MM.1S (cell line): ENCODE results near the gene TMEM256.

Experiments
- DNase-seq: peaks from one replicate; pipeline ENCODE4 v3.0.0-alpha.2; 2015
- H2AFZ ChIP-seq: fragments of 300-600 bp; sonication (generic); 2 replicates; pipeline ENCODE4 v1.6.0; 2016; ENCODE audit warnings: antibody characterized with exemption, low read length
- H3F3A ChIP-seq: fragments of 300-600 bp; sonication (generic); 2 replicates; pipeline ENCODE4 v1.6.1; 2016; ENCODE audit warnings: mild to moderate bottlenecking, antibody characterized with exemption, low read length, moderate library complexity, mixed read lengths; ENCODE audit not compliant: insufficient read depth
- H3K27ac ChIP-seq: fragments of 300-600 bp; sonication (generic); 2 replicates; pipeline ENCODE4 v1.5.1; 2016; ENCODE audit warnings: mild to moderate bottlenecking, low read length
- H3K27me3 ChIP-seq: fragments of 300-600 bp; sonication (generic); replicated peaks from 2 replicates; pipeline ENCODE4 v1.6.0; 2016; ENCODE audit warnings: low read length; ENCODE audit not compliant: insufficient read depth
- H3K36me3 ChIP-seq: fragments of 300-600 bp; sonication (generic); replicated peaks from 2 replicates; pipeline ENCODE4 v1.6.1; 2016; ENCODE audit warnings: mild to moderate bottlenecking, low read length, mixed read lengths; ENCODE audit not compliant: insufficient read depth
- H3K4me1 ChIP-seq: fragments of 300-600 bp; sonication (generic); 2 replicates; pipeline ENCODE4 v1.6.1; 2016; ENCODE audit warnings: low read length, mixed read lengths
- H3K4me2 ChIP-seq: fragments of 300-600 bp; sonication (generic); 2 replicates; pipeline ENCODE4 v1.6.0; 2016; ENCODE audit warnings: low read depth, low read length
- H3K4me3 ChIP-seq: fragments of 300-600 bp; sonication (generic); 2 replicates; pipeline ENCODE4 v1.5.1; 2016; ENCODE audit warnings: low read length, mixed read lengths
- H3K79me2 ChIP-seq: fragments of 300-600 bp; sonication (generic); 2 replicates; pipeline ENCODE4 v1.6.1; 2016; ENCODE audit warnings: mixed run types, low read length, mixed read lengths
- H3K9ac ChIP-seq: fragments of 300-600 bp; sonication (generic); 2 replicates; pipeline ENCODE4 v1.6.1; 2016; ENCODE audit warnings: low read length, mixed read lengths
- H3K9me2 ChIP-seq: fragments of 300-600 bp; sonication (generic); replicated peaks from 2 replicates; pipeline ENCODE4 v1.6.1; 2016; ENCODE audit warnings: mild to moderate bottlenecking, low read length, mixed read lengths; ENCODE audit not compliant: insufficient read depth
- H3K9me3 ChIP-seq: fragments of 300-600 bp; sonication (generic); replicated peaks from 2 replicates; pipeline ENCODE4 v1.6.1; 2016; ENCODE audit warnings: mild to moderate bottlenecking, low read length, mixed read lengths; ENCODE audit not compliant: insufficient read depth
- H4K20me1 ChIP-seq: fragments of 300-600 bp; sonication (generic); 2 replicates; pipeline ENCODE4 v1.6.1; 2016; ENCODE audit warnings: mild to moderate bottlenecking, low read length, moderate library complexity, mixed read lengths; ENCODE audit not compliant: insufficient read depth
- EZH2 ChIP-seq: fragments of 300-600 bp; sonication (generic); optimal IDR thresholded peaks from 2 replicates; pipeline ENCODE3; 2017; ENCODE audit warnings: low read depth, mild to moderate bottlenecking, antibody characterized with exemption, low read length, mixed read lengths
- EZH2phosphoT487 ChIP-seq: fragments of 300-600 bp; sonication (generic); IDR thresholded peaks from 2 replicates; pipeline ENCODE4 v1.6.1; 2018; ENCODE audit warnings: antibody characterized with exemption, low read length
- TF ChIP-seq, protein P1 (sequence below): fragments of 300-600 bp; sonication (generic); IDR thresholded peaks from 2 replicates; pipeline ENCODE4 v1.5.1; 2016; ENCODE audit warnings: antibody characterized with exemption, low read length, mixed read lengths

The TMEM256 gene

DNA sequence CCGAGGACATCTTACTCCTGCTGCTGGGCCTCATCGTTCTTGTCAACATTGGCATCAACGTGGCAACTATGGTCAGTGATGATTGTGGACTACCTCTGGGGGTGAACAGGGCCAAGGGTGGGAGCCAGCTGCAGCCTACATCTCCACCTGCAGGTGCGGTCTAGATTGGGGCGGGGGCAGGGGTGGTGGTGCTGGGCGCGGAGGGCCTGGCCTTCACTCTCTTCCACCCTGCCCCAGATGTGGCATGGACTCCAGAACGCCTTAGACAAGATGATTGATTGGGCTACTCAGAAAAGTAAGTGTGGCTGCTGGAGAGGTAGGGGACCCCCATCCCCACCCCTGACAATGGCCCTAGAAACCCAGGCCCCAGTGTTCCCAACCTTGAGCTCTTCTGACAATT lies 21.9 kb upstream of the TMEM256 start:
- peaks cover 58% of the 10 kb centered on the region for H3K27me3 ChIP-seq
- H3K9me2 ChIP-seq = no peaks in the 10 kb centered on the region
- TF ChIP-seq EZH2phosphoT487 (no peak), EZH2 (no peak)
- TF ChIP-seq, protein P1, sequence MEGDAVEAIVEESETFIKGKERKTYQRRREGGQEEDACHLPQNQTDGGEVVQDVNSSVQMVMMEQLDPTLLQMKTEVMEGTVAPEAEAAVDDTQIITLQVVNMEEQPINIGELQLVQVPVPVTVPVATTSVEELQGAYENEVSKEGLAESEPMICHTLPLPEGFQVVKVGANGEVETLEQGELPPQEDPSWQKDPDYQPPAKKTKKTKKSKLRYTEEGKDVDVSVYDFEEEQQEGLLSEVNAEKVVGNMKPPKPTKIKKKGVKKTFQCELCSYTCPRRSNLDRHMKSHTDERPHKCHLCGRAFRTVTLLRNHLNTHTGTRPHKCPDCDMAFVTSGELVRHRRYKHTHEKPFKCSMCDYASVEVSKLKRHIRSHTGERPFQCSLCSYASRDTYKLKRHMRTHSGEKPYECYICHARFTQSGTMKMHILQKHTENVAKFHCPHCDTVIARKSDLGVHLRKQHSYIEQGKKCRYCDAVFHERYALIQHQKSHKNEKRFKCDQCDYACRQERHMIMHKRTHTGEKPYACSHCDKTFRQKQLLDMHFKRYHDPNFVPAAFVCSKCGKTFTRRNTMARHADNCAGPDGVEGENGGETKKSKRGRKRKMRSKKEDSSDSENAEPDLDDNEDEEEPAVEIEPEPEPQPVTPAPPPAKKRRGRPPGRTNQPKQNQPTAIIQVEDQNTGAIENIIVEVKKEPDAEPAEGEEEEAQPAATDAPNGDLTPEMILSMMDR = no peak
- H2AFZ ChIP-seq = no peak overlapping the region
- no peak overlapping the region for H3K4me2 ChIP-seq
- no peak overlapping the region for H3K4me3 ChIP-seq
- H3K36me3 ChIP-seq = no peaks in the 10 kb centered on the region
- no peak overlapping the region for H3K9ac ChIP-seq
- H3K9me3 ChIP-seq = no peaks in the 10 kb centered on the region
- DNase-seq = no peak
- no peaks in the 10 kb centered on the region for H3F3A ChIP-seq
- no peak overlapping the region for H3K27ac ChIP-seq
- H3K4me1 ChIP-seq = no peaks in the 10 kb centered on the region
- H4K20me1 ChIP-seq = no peaks in the 10 kb centered on the region
- no peaks in the 10 kb centered on the region for H3K79me2 ChIP-seq

DNA sequence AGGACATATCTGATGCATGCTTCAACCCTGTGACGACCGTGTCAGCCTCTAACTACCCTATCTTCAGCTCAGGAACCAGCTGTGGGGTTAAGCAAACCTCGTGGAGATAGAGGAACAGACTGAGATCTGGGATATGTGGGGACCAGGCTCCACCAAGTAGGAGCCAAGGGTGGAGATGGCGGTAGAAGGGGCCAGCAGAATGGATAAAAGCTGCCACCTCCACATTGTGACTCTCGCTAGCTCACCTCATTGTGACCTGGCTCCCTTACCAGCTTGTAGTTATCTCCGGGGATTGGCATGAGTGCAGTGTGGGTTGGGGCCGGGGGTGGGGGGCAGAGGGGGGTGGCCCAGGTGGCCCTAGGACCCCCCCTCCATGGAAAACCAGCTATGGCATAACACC lies 21.4 kb upstream of the TMEM256 start, which contains the start of gene SPEM2:
TSS of gene SPEM2 (plus strand) at position 301 of the 400 bp plus-strand sequence. CDS start at position 374, 73 bp downstream.
- Histone ChIP-seq H3K36me3 (no peaks in the 10 kb centered on the region), H3K4me2 (no peak within 1 kb of the TSS), H3K27me3 (peaks cover 58% of the 10 kb centered on the region), H2AFZ (no peak within 1 kb of the TSS), H3K27ac (no peak within 1 kb of the TSS), H3K79me2 (no peaks in the 10 kb centered on the region), H3K4me1 (no peaks in the 10 kb centered on the region), H4K20me1 (no peaks in the 10 kb centered on the region), H3F3A (no peaks in the 10 kb centered on the region), H3K9ac (no peak within 1 kb of the TSS), H3K9me3 (no peaks in the 10 kb centered on the region), H3K9me2 (no peaks in the 10 kb centered on the region), H3K4me3 (no peak within 1 kb of the TSS)
- TF ChIP-seq EZH2phosphoT487 = no peak
- no peak for TF ChIP-seq EZH2
- TF ChIP-seq, protein P1 = no peak
- no peak for DNase-seq

DNA sequence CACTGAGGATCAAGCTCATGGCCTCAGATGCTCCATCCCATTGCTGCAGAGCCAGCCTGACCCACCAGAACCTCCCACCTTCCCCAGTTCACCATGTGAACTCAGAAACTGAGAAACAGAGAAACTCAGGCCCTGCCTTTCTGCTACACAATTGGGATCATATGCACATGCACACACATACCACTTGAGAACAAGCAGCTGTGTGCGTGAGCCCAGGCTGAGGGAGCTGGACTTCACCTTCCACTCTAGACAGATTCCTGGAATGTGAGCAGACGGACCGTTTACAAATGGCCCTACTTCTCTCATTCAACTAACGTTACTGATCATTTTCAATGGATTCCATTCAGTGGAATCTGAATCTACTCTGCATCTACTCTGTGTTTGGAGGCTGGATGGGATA lies 19.8 kb upstream of the TMEM256 start:
- Histone ChIP-seq H3K79me2 (no peaks in the 10 kb centered on the region), H3K9me2 (no peaks in the 10 kb centered on the region), H3K4me1 (no peaks in the 10 kb centered on the region), H3K9ac (no peak overlapping the region), H3K27ac (no peak overlapping the region), H3K36me3 (no peaks in the 10 kb centered on the region), H3K4me3 (no peak overlapping the region), H3K4me2 (no peak overlapping the region), H2AFZ (no peak overlapping the region), H3K27me3 (peaks cover 65% of the 10 kb centered on the region), H3K9me3 (no peaks in the 10 kb centered on the region), H3F3A (no peaks in the 10 kb centered on the region), H4K20me1 (no peaks in the 10 kb centered on the region)
- TF ChIP-seq, protein P1 = no peak
- TF ChIP-seq EZH2phosphoT487 (no peak), EZH2 (no peak)
- DNase-seq = no peak
